Measurements from ENCODE around the gene PTPRD. TPM values are rescaled to one million over a fixed set of nuclear protein-coding genes. Genes with fewer than 3 reads are reported as not detected.
A peak's percentile ranks its signal among the peaks of the same experiment; 100 is the strongest.

Gene PTPRD
- total RNA-seq, 1 experiment from 2014 or later, result 32.5 TPM

- no peaks in the 10 kb centered on the region for H3K27me3 Mint-ChIP-seq (ENCODE audit: low read depth)
- Histone ChIP-seq H2BK20ac (ENCODE audit: low read depth, low read length, poor library complexity, severe bottlenecking) (no peak overlapping the region), H3K27me3 (ENCODE audit: insufficient read depth, low read length) (no peaks in the 10 kb centered on the region), H3K23ac (ENCODE audit: insufficient read length, low read depth, low read length) (no peak overlapping the region), H3K79me1 (ENCODE audit: insufficient read depth, low read depth, low read length, poor library complexity, severe bottlenecking) (no peaks in the 10 kb centered on the region), H2BK5ac (ENCODE audit: insufficient read length, low read length) (no peak overlapping the region), H4K20me1 (ENCODE audit: control insufficient read depth, insufficient read depth, insufficient read length) (no peaks in the 10 kb centered on the region), H3K18ac (ENCODE audit: insufficient read length, low read depth, low read length) (no peak overlapping the region), H4K5ac (ENCODE audit: insufficient read length, low read depth, low read length) (no peak overlapping the region), H4K91ac (ENCODE audit: insufficient read length, low read depth, low read length) (no peak overlapping the region), H3K56ac (ENCODE audit: insufficient read length, low read depth, low read length) (no peak overlapping the region), H3K9me3 (ENCODE audit: control insufficient read depth, low read depth, low read length) (no peaks in the 10 kb centered on the region), H3K9ac (ENCODE audit: extremely low read depth, insufficient read length, low read length) (no peak overlapping the region), H3K4ac (ENCODE audit: low read depth, low read length) (no peak overlapping the region), H2BK15ac (ENCODE audit: low read depth, low read length) (no peak overlapping the region), H3K14ac (ENCODE audit: insufficient read depth, low read length) (no peak overlapping the region), H2AK5ac (ENCODE audit: insufficient read length, low read length) (no peak overlapping the region), H3K4me1 (ENCODE audit: insufficient read depth, low read length) (no peaks in the 10 kb centered on the region; the same call in 1 of the 2 replicates), H2AFZ (ENCODE audit: low read length) (no peak overlapping the region), H3T11ph (ENCODE audit: low read length) (no peak overlapping the region), H3K23me2 (ENCODE audit: insufficient read length, low read depth, low read length, poor library complexity, severe bottlenecking) (no peaks in the 10 kb centered on the region), H3K79me2 (ENCODE audit: insufficient read depth, low read length) (no peaks in the 10 kb centered on the region), H3K27ac (ENCODE audit: insufficient read length, low read depth, low read length) (no peak overlapping the region), H2BK120ac (ENCODE audit: low read depth, low read length, poor library complexity, severe bottlenecking) (no peak overlapping the region), H2BK12ac (ENCODE audit: insufficient read length, low read depth, low read length) (no peak overlapping the region), H4K8ac (replicated peaks; ENCODE audit: insufficient read length, low read depth, low read length) (no peak overlapping the region), H3K4me2 (ENCODE audit: insufficient read depth, insufficient read length, low read length) (no peak overlapping the region)
- no peak for DNase-seq
- peaks cover 25 to 37% of the 10 kb centered on the region in 2 experiments for H3K4me1 Mint-ChIP-seq
- H3K9me3 Mint-ChIP-seq, result no peaks in the 10 kb centered on the region
- peak overlapping the region in 1 of 3 experiments; percentile 63; a peak in 2 of 7 replicates for H3K27ac Mint-ChIP-seq
- H3K36me3 Mint-ChIP-seq (ENCODE audit: insufficient read depth in 1 of 3, low read depth in 3 of 3), result no peaks in the 10 kb centered on the region
- H3K4me3 Mint-ChIP-seq, result no peak overlapping the region
- no peak for TF ChIP-seq CTCF (conservative IDR thresholded peaks at IDR 0.05)
- no CpG with 5 or more reads among the region's 6 CpGs for WGBS (ENCODE audit: extremely low coverage, insufficient read length, low lambda C conversion rate)
Observed at GRCh38 chr9:8706531-8706930, 1906.3 kb downstream of the PTPRD start.

Measured in H9 (cell line).